ENCODE measurements around the gene ERN1.

ERN1 gene

GRCh38 chr17:64164596-64165285 lies 34.8 kb upstream of the ERN1 start:
- POLR2A ChIA-PET, result interaction anchor here (0.6 to 3.7 kb wide), 2 partner anchors 19 to 45 kb away, joined by 7 to 15 read pairs; no protein-coding TSS in a partner anchor
- TF ChIP-seq SP3 (tag by site-specific recombination; IDR thresholded peaks at IDR 0.05) (no peak), ZNF747 (tag by site-specific recombination; IDR thresholded peaks at IDR 0.05) (no peak), ZNF132 (tag by site-specific recombination; IDR thresholded peaks at IDR 0.05; ENCODE audit: borderline replicate concordance) (no peak), ZNF26 (tag by site-specific recombination; IDR thresholded peaks at IDR 0.05) (no peak)

GRCh38 chr17:64163468-64163867 lies 33.5 kb upstream of the ERN1 start:
- Histone ChIP-seq H3K4me1 (ENCODE audit: control insufficient read depth, insufficient read depth, low read length) (no peaks in the 10 kb centered on the region), H3K36me3 (ENCODE audit: control insufficient read depth in 2 of 2, insufficient read depth in 1 of 2, low read length in 2 of 2) (peaks cover 0 to 16% of the 10 kb centered on the region in 2 experiments; a peak in 2 of 3 replicates), H3K4me3 (ENCODE audit: low read depth, low read length) (no peak overlapping the region), H3K9me3 (ENCODE audit: control insufficient read depth, insufficient read depth, low read depth, low read length) (no peaks in the 10 kb centered on the region), H3K27ac (ENCODE audit: extremely low read depth, low read depth, low read length) (no peak overlapping the region)
- CTCF ChIA-PET, result interaction anchor here (1.0 to 1.3 kb wide), 2 partner anchors 30 to 134 kb away, joined by 3 read pairs; no protein-coding TSS in a partner anchor
- POLR2A ChIA-PET, result interaction anchor here (3.7 kb wide), 1 partner anchor 18 kb away, joined by 15 read pairs; no protein-coding TSS in a partner anchor
- TF ChIP-seq ZNF658 (tag by site-specific recombination; IDR thresholded peaks at IDR 0.05), result no peak
- TF ChIP-seq PATZ1 (tag by site-specific recombination; IDR thresholded peaks at IDR 0.05), result no peak
- no peak for TF ChIP-seq ZNF654 (tag by site-specific recombination; IDR thresholded peaks at IDR 0.05; ENCODE audit: low read depth)
- no peak for TF ChIP-seq ZSCAN5A (tag by site-specific recombination; IDR thresholded peaks at IDR 0.05)
- no peak for TF ChIP-seq ZSCAN18 (tag by site-specific recombination; IDR thresholded peaks at IDR 0.05)
- TF ChIP-seq YY1 (tag by site-specific recombination; IDR thresholded peaks at IDR 0.05), result no peak
- TF ChIP-seq BCL11A (tag by site-specific recombination; IDR thresholded peaks at IDR 0.05; ENCODE audit: low read depth), result no peak
- TF ChIP-seq ZNF280C (tag by site-specific recombination; IDR thresholded peaks at IDR 0.05), result no peak
- no peak for TF ChIP-seq FEZF1 (tag by site-specific recombination; IDR thresholded peaks at IDR 0.05)
- no peak for TF ChIP-seq ZNF140 (tag by site-specific recombination; IDR thresholded peaks at IDR 0.05)
- no peak for TF ChIP-seq SALL2 (tag by site-specific recombination; IDR thresholded peaks at IDR 0.05; ENCODE audit: borderline replicate concordance)

More at GRCh38 chr17:64164596-64165285, 34.8 kb upstream of the ERN1 start:
- no peak overlapping the region for H3K4me3 ChIP-seq (ENCODE audit: low read depth, low read length)
- H3K36me3 ChIP-seq (ENCODE audit: control insufficient read depth in 2 of 2, insufficient read depth in 1 of 2, low read length in 2 of 2), result peaks cover 0 to 16% of the 10 kb centered on the region in 2 experiments; a peak in 2 of 3 replicates
- H3K9me3 ChIP-seq (ENCODE audit: control insufficient read depth, insufficient read depth, low read depth, low read length), result no peaks in the 10 kb centered on the region
- CTCF ChIA-PET, result interaction anchor here (0.7 to 1.3 kb wide), 4 partner anchors 31 to 1011 kb away, joined by 3 to 4 read pairs (median 3); no protein-coding TSS in a partner anchor
- no peak overlapping the region for H3K27ac ChIP-seq (ENCODE audit: extremely low read depth, low read depth, low read length)
- no peaks in the 10 kb centered on the region for H3K4me1 ChIP-seq (ENCODE audit: control insufficient read depth, insufficient read depth, low read length)

Data from HEK293 (cell line).